Hippocampal formation (tissue), 2 donors: Measurements from ENCODE around the gene DNASE2.
A peak's percentile ranks its signal among the peaks of the same experiment; 100 is the strongest.
"Not testable (repeated sequence)": the region's sequence is repeated elsewhere in the genome, so short reads cannot be mapped to it uniquely, and the experiment has no call there.

ENCODE experiments used
- DNase-seq, 2 donors: peaks; one replicate each; lab custom pipeline; 2025; lab: John Stamatoyannopoulos, UW

Gene DNASE2

GRCh38 chr19:12864721-12865715, 16.2 kb downstream of the DNASE2 start:
- DNase-seq = no peak

- DNase-seq = no peak
These were observed 17.1 kb downstream of the DNASE2 start for GRCh38 chr19:12864143-12864542.

GRCh38 chr19:12859546-12859945, 21.7 kb downstream of the DNASE2 start:
- no peak for DNase-seq

- DNase-seq = no peak
These were observed 23.0 kb downstream of the DNASE2 start for GRCh38 chr19:12858041-12858928.

- no peak for DNase-seq
These were observed 24.6 kb downstream of the DNASE2 start for GRCh38 chr19:12856653-12857052.

GRCh38 chr19:12847159-12848139, 33.8 kb downstream of the DNASE2 start:
- DNase-seq = peak; percentile 59 to 64

GRCh38 chr19:12846613-12847012, 34.6 kb downstream of the DNASE2 start:
- not testable (repeated sequence) for DNase-seq

- DNase-seq = no peak
These were observed 37.1 kb downstream of the DNASE2 start for GRCh38 chr19:12843999-12844732.

- DNase-seq = no peak
These were observed 37.9 kb downstream of the DNASE2 start for GRCh38 chr19:12843328-12843727.

GRCh38 chr19:12842511-12842910, 38.7 kb downstream of the DNASE2 start:
- no peak for DNase-seq

- no peak for DNase-seq
These were observed 40.2 kb downstream of the DNASE2 start for GRCh38 chr19:12841094-12841493.

- no peak for DNase-seq
These were observed 40.9 kb downstream of the DNASE2 start for GRCh38 chr19:12840091-12841079.

- DNase-seq = no peak
These were observed 42.1 kb downstream of the DNASE2 start for GRCh38 chr19:12838886-12839756.

- DNase-seq = no peak
These were observed 42.9 kb downstream of the DNASE2 start, which contains the start of gene MAST1 for GRCh38 chr19:12838182-12838885. MAST1 (plus strand) TSS chr19:12838515; CDS start chr19:12838573, 58 bp downstream.

- no peak for DNase-seq
These were observed 44.0 kb downstream of the DNASE2 start for GRCh38 chr19:12837225-12837624.

GRCh38 chr19:12836529-12836863, 44.8 kb downstream of the DNASE2 start:
- no peak for DNase-seq

GRCh38 chr19:12834976-12835757, 46.1 kb downstream of the DNASE2 start:
- no peak for DNase-seq
